HepG2 (cell line): ENCODE results near the gene NRBP1. TPM values are rescaled to one million over a fixed set of nuclear protein-coding genes. Genes with fewer than 3 reads are reported as not detected.

ENCODE experiments used
- AFF4 ChIP-seq: sonication (generic); formaldehyde crosslinking; IDR thresholded peaks from 2 replicates; pipeline ENCODE4 v1.4.0; 2020; ENCODE audit warnings: missing genetic modification reagents
- FOXM1 ChIP-seq: sonication (generic); formaldehyde crosslinking; IDR thresholded peaks from 2 replicates; pipeline ENCODE4 v1.5.0; 2020; ENCODE audit warnings: missing genetic modification reagents
- KLF15 ChIP-seq: sonication (generic); formaldehyde crosslinking; IDR thresholded peaks from 2 replicates; pipeline ENCODE4 v1.8.1; 2023; ENCODE audit warnings: borderline replicate concordance, mild to moderate bottlenecking, inconsistent platforms, missing genetic modification reagents, mixed read lengths
- MTA3 ChIP-seq: sonication (generic); formaldehyde crosslinking; IDR thresholded peaks from 2 replicates; pipeline ENCODE4 v1.4.0; 2020; ENCODE audit warnings: missing genetic modification reagents
- NFE2L2 ChIP-seq: fragments of 150-350 bp; IDR thresholded peaks from 2 replicates; pipeline ENCODE4 v1.6.1; 2014; ENCODE audit warnings: low read length
- PHF20 ChIP-seq: sonication (generic); formaldehyde crosslinking; IDR thresholded peaks from 2 replicates; pipeline ENCODE4 v1.5.0; 2020; ENCODE audit warnings: mild to moderate bottlenecking, missing genetic modification reagents
- REL ChIP-seq: sonication (generic); formaldehyde crosslinking; conservative IDR thresholded peaks from 2 replicates; pipeline ENCODE4 v1.8.0; 2022; ENCODE audit warnings: mild to moderate bottlenecking, missing genetic modification reagents, moderate library complexity
- RXRA ChIP-seq: sonication (generic); formaldehyde crosslinking; IDR thresholded peaks from 2 replicates; pipeline ENCODE4 v1.5.1; 2020; ENCODE audit warnings: missing genetic modification reagents
- TAF15 ChIP-seq: fragments of 200-400 bp; formaldehyde crosslinking; IDR thresholded peaks from one replicate; pipeline ENCODE4 v1.6.1; 2018; ENCODE audit warnings: mild to moderate bottlenecking, low read depth, low read length; ENCODE audit not compliant: poor library complexity, severe bottlenecking
- ZBTB21 ChIP-seq: sonication (generic); formaldehyde crosslinking; IDR thresholded peaks from 2 replicates; pipeline ENCODE4 v1.4.0; 2020; ENCODE audit warnings: missing genetic modification reagents
- ZBTB38 ChIP-seq: sonication (generic); formaldehyde crosslinking; IDR thresholded peaks from 2 replicates; pipeline ENCODE4 v1.5.1; 2020; ENCODE audit warnings: mild to moderate bottlenecking, missing genetic modification reagents
- ZBTB44 ChIP-seq: sonication (generic); formaldehyde crosslinking; IDR thresholded peaks from 2 replicates; pipeline ENCODE4 v1.4.0; 2020; ENCODE audit warnings: missing genetic modification reagents
- ZNF512 ChIP-seq: sonication (generic); formaldehyde crosslinking; IDR thresholded peaks from 2 replicates; pipeline ENCODE4 v1.4.0; 2020; ENCODE audit warnings: mild to moderate bottlenecking, missing genetic modification reagents
- ZNF562 ChIP-seq: sonication (generic); formaldehyde crosslinking; IDR thresholded peaks from 2 replicates; pipeline ENCODE4 v1.8.0; 2022; ENCODE audit warnings: missing genetic modification reagents, borderline replicate concordance
- ZNF616 ChIP-seq: sonication (generic); formaldehyde crosslinking; IDR thresholded peaks from 2 replicates; pipeline ENCODE4 v1.5.0; 2020; ENCODE audit warnings: low read depth, mild to moderate bottlenecking, missing genetic modification reagents
- ZNF749 ChIP-seq: sonication (generic); formaldehyde crosslinking; IDR thresholded peaks from 2 replicates; pipeline ENCODE4 v1.8.0; 2022; ENCODE audit warnings: mild to moderate bottlenecking, missing genetic modification reagents, moderate library complexity, borderline replicate concordance
- ZSCAN5A ChIP-seq: sonication (generic); formaldehyde crosslinking; IDR thresholded peaks from 2 replicates; pipeline ENCODE4 v1.8.0; 2022; ENCODE audit warnings: mild to moderate bottlenecking, missing genetic modification reagents, borderline replicate concordance
- polyA plus RNA-seq, 8 experiments: library from polyadenylated mRNA; depleted of rRNA in 3 of 8; stranded (reverse) in 7 of 8; unstranded in 1 of 8; fragments of >200 nt; fragmentation: Illumina TruSeq in 4 of 8; extraction: Trizol in 4 of 8; gene quantifications; 2 replicates each; pipeline versions ENCODE4 v1.2.1 to v1.2.3, GENCODE V29; 2011 to 2016; ENCODE audit warnings: low read depth in 4 of 8, missing spikeins in 1 of 8, mixed read lengths in 1 of 8; ENCODE audit not compliant: insufficient read depth in 1 of 8
- total RNA-seq, 5 experiments: library from RNA; depleted of rRNA; stranded (reverse); fragments of >200 nt; fragmentation: Illumina TruSeq; extraction: Trizol; gene quantifications; 2 replicates each; pipeline ENCODE4 v1.2.3, GENCODE V29; 2016; ENCODE audit warnings: low read depth in 1 of 5
- TF ChIP-seq, protein P1 (sequence below): sonication (generic); formaldehyde crosslinking; IDR thresholded peaks from 2 replicates; pipeline ENCODE4 v1.5.0; 2020; ENCODE audit warnings: missing genetic modification reagents, mild to moderate bottlenecking, borderline replicate concordance

The NRBP1 gene
- total and polyA plus RNA-seq, 2 of the 13 experiments (the other 11 are each of a cell fraction or from before 2014, with no cell fraction given) = 165 to 240 TPM

GRCh38 chr2:27428978-27429541 is 629 bp downstream of the NRBP1 start (continued):
- peak; percentile 10 for TF ChIP-seq TAF15
- no peak for TF ChIP-seq ZBTB21 (CRISPR knock-in tag)
- no peak; the same call in 1 of the 2 replicates for TF ChIP-seq ZBTB44 (CRISPR knock-in tag)
- peak; percentile 39; the same call in 1 of the 2 replicates for TF ChIP-seq ZBTB38 (CRISPR knock-in tag)
- no peak for TF ChIP-seq PHF20
- TF ChIP-seq NFE2L2 = no peak
- TF ChIP-seq AFF4 (CRISPR knock-in tag) = no peak
- no peak for TF ChIP-seq REL (CRISPR knock-in tag)
- TF ChIP-seq KLF15 (CRISPR knock-in tag) = no peak; the same call in 1 of the 2 replicates
- TF ChIP-seq ZNF512 (CRISPR knock-in tag) = no peak
- no peak for TF ChIP-seq ZNF562 (CRISPR knock-in tag)
- no peak for TF ChIP-seq FOXM1 (CRISPR knock-in tag)
- peak; percentile 45; the same call in 1 of the 2 replicates for TF ChIP-seq RXRA (CRISPR knock-in tag)
- no peak for TF ChIP-seq ZNF749
- no peak for TF ChIP-seq MTA3 (CRISPR knock-in tag)
- peak; percentile 72; the same call in 1 of the 2 replicates for TF ChIP-seq ZNF616 (CRISPR knock-in tag)
- TF ChIP-seq, protein P1, sequence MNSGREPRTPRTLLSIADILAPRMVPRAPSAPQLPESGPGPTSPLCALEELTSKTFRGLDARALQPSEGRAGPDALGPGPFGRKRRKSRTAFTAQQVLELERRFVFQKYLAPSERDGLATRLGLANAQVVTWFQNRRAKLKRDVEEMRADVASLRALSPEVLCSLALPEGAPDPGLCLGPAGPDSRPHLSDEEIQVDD (CRISPR knock-in tag) = peak; percentile 53; the same call in 1 of the 2 replicates
- TF ChIP-seq ZSCAN5A (CRISPR knock-in tag) = no peak
